ENCODE data around the gene LAMC1. TPM values are rescaled to one million over a fixed set of nuclear protein-coding genes. Genes with fewer than 3 reads are reported as not detected.

The LAMC1 gene
- total RNA-seq, 1 experiment from 2014 or later: 71.5 TPM

GRCh38 chr1:182985876-182986275, 37.3 kb upstream of the LAMC1 start:
- Histone ChIP-seq H3K9me3 (ENCODE audit: low read length) (no peaks in the 10 kb centered on the region), H3F3A (ENCODE audit: low read length, unreplicated experiment) (no peaks in the 10 kb centered on the region), H3K27ac (ENCODE audit: low read length) (no peak overlapping the region), H3K9ac (ENCODE audit: low read length) (no peak overlapping the region), H3K9me2 (replicated peaks; ENCODE audit: low read length) (no peaks in the 10 kb centered on the region), H2AFZ (ENCODE audit: low read length) (no peak overlapping the region), H3K36me3 (ENCODE audit: low read depth, low read length) (no peaks in the 10 kb centered on the region), H4K20me1 (ENCODE audit: low read length) (no peaks in the 10 kb centered on the region), H3K4me1 (ENCODE audit: insufficient read depth, low read length) (peaks cover 10% of the 10 kb centered on the region), H3K79me2 (ENCODE audit: low read length) (no peaks in the 10 kb centered on the region), H3K27me3 (ENCODE audit: low read length) (no peaks in the 10 kb centered on the region), H3K4me3 (ENCODE audit: low read length) (no peak overlapping the region), H3K4me2 (ENCODE audit: low read length) (no peak overlapping the region)
- ChIA-PET POLR2A (ENCODE audit: unreplicated experiment) (no interaction called here), CTCF (no interaction called here)
- TF ChIP-seq, protein P1, sequence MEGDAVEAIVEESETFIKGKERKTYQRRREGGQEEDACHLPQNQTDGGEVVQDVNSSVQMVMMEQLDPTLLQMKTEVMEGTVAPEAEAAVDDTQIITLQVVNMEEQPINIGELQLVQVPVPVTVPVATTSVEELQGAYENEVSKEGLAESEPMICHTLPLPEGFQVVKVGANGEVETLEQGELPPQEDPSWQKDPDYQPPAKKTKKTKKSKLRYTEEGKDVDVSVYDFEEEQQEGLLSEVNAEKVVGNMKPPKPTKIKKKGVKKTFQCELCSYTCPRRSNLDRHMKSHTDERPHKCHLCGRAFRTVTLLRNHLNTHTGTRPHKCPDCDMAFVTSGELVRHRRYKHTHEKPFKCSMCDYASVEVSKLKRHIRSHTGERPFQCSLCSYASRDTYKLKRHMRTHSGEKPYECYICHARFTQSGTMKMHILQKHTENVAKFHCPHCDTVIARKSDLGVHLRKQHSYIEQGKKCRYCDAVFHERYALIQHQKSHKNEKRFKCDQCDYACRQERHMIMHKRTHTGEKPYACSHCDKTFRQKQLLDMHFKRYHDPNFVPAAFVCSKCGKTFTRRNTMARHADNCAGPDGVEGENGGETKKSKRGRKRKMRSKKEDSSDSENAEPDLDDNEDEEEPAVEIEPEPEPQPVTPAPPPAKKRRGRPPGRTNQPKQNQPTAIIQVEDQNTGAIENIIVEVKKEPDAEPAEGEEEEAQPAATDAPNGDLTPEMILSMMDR (conservative IDR thresholded peaks at IDR 0.05; ENCODE audit: low read depth, low read length): no peak
- TF ChIP-seq EZH2 (IDR thresholded peaks at IDR 0.05; ENCODE audit: low read length, unreplicated experiment): no peak
- no peak for TF ChIP-seq EZH2phosphoT487 (IDR thresholded peaks at IDR 0.05; ENCODE audit: borderline replicate concordance, low read length)
- no peak for ATAC-seq
- no peak for DNase-seq
- intact Hi-C loops (cut with micrococcal nuclease): no loop called here
- BruUV-seq (replicated peaks): no TSS peak

DNA sequence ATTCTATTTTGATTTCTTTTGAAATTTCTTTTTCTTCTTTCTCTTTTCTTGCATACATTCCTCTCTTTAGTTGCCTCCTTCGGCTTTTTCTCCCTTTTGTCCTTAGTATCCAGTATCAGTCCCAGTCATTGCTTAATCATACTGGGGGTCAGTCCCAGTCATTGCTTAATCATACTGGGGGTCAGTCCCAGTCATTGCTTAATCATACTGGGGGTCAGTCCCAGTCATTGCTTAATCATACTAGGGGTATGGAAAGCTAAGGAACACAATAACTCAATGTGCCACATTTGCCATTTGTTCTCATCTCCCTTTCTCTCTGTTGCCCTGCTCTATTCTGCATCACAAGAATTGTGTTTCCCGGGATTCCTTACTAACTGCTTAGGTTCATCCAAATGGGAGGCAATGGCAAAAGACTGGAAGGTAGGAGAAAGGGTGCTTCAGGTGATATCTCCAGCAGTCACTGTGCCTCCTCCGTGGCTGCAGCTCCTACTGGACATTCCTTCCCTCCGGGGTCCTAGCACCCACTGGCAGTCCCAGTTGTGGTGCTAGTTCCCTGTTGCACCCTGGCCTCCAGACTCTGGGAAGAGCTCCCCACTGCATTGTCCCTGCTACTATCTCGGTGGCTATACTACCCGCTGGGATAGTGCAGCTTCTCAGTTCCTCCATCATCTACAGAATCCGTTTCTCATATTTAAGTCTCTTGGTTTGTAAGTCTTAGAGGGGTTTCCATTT, 32.6 kb upstream of the LAMC1 start:
- ATAC-seq (peak; percentile 94), DNase-seq (peak; percentile 50)
- Histone ChIP-seq H3K27me3 (ENCODE audit: low read length) (no peaks in the 10 kb centered on the region), H3K9me2 (replicated peaks; ENCODE audit: low read length) (no peaks in the 10 kb centered on the region), H3K27ac (ENCODE audit: low read length) (peak overlapping the region; percentile 76), H3K9ac (ENCODE audit: low read length) (no peak overlapping the region; the same call in 1 of the 2 replicates), H3K79me2 (ENCODE audit: low read length) (no peaks in the 10 kb centered on the region), H4K20me1 (ENCODE audit: low read length) (no peaks in the 10 kb centered on the region), H3F3A (ENCODE audit: low read length, unreplicated experiment) (no peaks in the 10 kb centered on the region), H3K9me3 (ENCODE audit: low read length) (no peaks in the 10 kb centered on the region), H3K4me2 (ENCODE audit: low read length) (peak overlapping the region; percentile 55), H3K4me1 (ENCODE audit: insufficient read depth, low read length) (peaks cover 12% of the 10 kb centered on the region), H3K36me3 (ENCODE audit: low read depth, low read length) (no peaks in the 10 kb centered on the region), H3K4me3 (ENCODE audit: low read length) (0 out of 2 replicates have a peak overlapping the region, but pooled peaks have one; percentile 7), H2AFZ (ENCODE audit: low read length) (no peak overlapping the region)
- ChIA-PET POLR2A (ENCODE audit: unreplicated experiment) (no interaction called here), CTCF (no interaction called here)
- intact Hi-C loops (cut with micrococcal nuclease): no loop called here
- TF ChIP-seq, protein P1 (conservative IDR thresholded peaks at IDR 0.05; ENCODE audit: low read depth, low read length): no peak
- BruUV-seq (replicated peaks): no TSS peak

GRCh38 chr1:182993746-182994145, 29.5 kb upstream of the LAMC1 start:
- no peaks in the 10 kb centered on the region for H3K9me2 ChIP-seq (replicated peaks; ENCODE audit: low read length)
- H3K27me3 ChIP-seq (ENCODE audit: low read length): no peaks in the 10 kb centered on the region
- H2AFZ ChIP-seq (ENCODE audit: low read length): no peak overlapping the region
- peaks cover 16% of the 10 kb centered on the region for H3K4me1 ChIP-seq (ENCODE audit: insufficient read depth, low read length)
- intact Hi-C loops (cut with micrococcal nuclease): no loop called here
- no peak overlapping the region for H3K9ac ChIP-seq (ENCODE audit: low read length)
- H3K9me3 ChIP-seq (ENCODE audit: low read length): no peaks in the 10 kb centered on the region
- ChIA-PET POLR2A (ENCODE audit: unreplicated experiment) (no interaction called here), CTCF (no interaction called here)
- no peaks in the 10 kb centered on the region for H3K36me3 ChIP-seq (ENCODE audit: low read depth, low read length)
- no peak overlapping the region for H3K4me3 ChIP-seq (ENCODE audit: low read length)
- TF ChIP-seq EZH2 (IDR thresholded peaks at IDR 0.05; ENCODE audit: low read length, unreplicated experiment): no peak
- TF ChIP-seq, protein P1 (conservative IDR thresholded peaks at IDR 0.05; ENCODE audit: low read depth, low read length): no peak
- no peak for TF ChIP-seq EZH2phosphoT487 (IDR thresholded peaks at IDR 0.05; ENCODE audit: borderline replicate concordance, low read length)
- BruUV-seq (replicated peaks): no TSS peak
- no peak overlapping the region for H3K27ac ChIP-seq (ENCODE audit: low read length)
- H3F3A ChIP-seq (ENCODE audit: low read length, unreplicated experiment): no peaks in the 10 kb centered on the region
- H4K20me1 ChIP-seq (ENCODE audit: low read length): no peaks in the 10 kb centered on the region
- DNase-seq: no peak
- ATAC-seq: no peak
- H3K4me2 ChIP-seq (ENCODE audit: low read length): no peak overlapping the region
- H3K79me2 ChIP-seq (ENCODE audit: low read length): no peaks in the 10 kb centered on the region

All from PC-3 (cell line).